ENCODE results near the gene PPM1K.

- no peak for TF ChIP-seq SRF (IDR thresholded peaks at IDR 0.05; ENCODE audit: low read depth)
- no peak for TF ChIP-seq CTCF (IDR thresholded peaks at IDR 0.05 in 2 of 3, conservative IDR thresholded peaks at IDR 0.05 in 1 of 3; ENCODE audit: borderline replicate concordance in 1 of 3, insufficient read depth in 1 of 3, low read depth in 2 of 3, low read length in 2 of 3)
- no peak for TF ChIP-seq FOSL1 (IDR thresholded peaks at IDR 0.05; ENCODE audit: low read depth)
Observed at GRCh38 chr4:88208156-88208555, 76.2 kb downstream of the PPM1K start.

Data from HCT116 (cell line).